Epithelial cell of proximal tubule (primary cell): Measurements from ENCODE around the gene ABAT. TPM values are rescaled to one million over a fixed set of nuclear protein-coding genes. Genes with fewer than 3 reads are reported as not detected.

Source experiments
- DNase-seq: peaks from one replicate; pipeline ENCODE4 v3.0.0-alpha.2; 2011; ENCODE audit warnings: low read depth
- H3K4me3 ChIP-seq: 2 replicates; pipeline ENCODE4 v1.5.1; 2011; ENCODE audit warnings: low read depth, mild to moderate bottlenecking, low read length
- total RNA-seq: library from RNA; depleted of rRNA; stranded (reverse); fragments of >200 nt; gene quantifications from 2 replicates; pipeline ENCODE4 v1.2.3, GENCODE V29; 2015
- TF ChIP-seq, protein P1 (sequence below): conservative IDR thresholded peaks from 2 replicates; pipeline ENCODE4 v1.5.1; 2012; ENCODE audit warnings: low read depth, mild to moderate bottlenecking, low read length

Gene ABAT
- total RNA-seq, 1 donor from 2014 or later = 3.9 TPM

DNA sequence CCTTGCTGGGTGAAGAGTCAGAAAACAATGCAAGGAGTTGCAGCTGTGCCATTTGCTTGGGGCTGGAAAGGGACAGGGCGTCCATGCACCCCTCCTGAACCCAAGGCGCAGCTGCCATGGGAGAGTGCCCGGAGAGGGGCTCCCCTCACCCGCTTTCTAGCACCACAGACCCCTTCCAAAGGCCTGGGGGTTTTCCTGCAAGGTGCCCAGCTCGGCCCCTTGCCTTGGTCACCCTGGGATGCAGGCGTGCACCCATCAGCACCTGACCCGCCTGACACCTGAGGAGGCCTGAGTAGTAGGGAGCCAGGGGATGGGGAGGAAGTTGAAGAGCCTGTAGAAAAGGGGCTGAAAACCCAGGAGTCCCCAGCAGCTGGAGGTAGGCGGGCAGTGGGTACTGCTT is 92.8 kb downstream of the ABAT start:
- no peak overlapping the region for H3K4me3 ChIP-seq
- DNase-seq = no peak
- TF ChIP-seq, protein P1, sequence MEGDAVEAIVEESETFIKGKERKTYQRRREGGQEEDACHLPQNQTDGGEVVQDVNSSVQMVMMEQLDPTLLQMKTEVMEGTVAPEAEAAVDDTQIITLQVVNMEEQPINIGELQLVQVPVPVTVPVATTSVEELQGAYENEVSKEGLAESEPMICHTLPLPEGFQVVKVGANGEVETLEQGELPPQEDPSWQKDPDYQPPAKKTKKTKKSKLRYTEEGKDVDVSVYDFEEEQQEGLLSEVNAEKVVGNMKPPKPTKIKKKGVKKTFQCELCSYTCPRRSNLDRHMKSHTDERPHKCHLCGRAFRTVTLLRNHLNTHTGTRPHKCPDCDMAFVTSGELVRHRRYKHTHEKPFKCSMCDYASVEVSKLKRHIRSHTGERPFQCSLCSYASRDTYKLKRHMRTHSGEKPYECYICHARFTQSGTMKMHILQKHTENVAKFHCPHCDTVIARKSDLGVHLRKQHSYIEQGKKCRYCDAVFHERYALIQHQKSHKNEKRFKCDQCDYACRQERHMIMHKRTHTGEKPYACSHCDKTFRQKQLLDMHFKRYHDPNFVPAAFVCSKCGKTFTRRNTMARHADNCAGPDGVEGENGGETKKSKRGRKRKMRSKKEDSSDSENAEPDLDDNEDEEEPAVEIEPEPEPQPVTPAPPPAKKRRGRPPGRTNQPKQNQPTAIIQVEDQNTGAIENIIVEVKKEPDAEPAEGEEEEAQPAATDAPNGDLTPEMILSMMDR = no peak

DNA sequence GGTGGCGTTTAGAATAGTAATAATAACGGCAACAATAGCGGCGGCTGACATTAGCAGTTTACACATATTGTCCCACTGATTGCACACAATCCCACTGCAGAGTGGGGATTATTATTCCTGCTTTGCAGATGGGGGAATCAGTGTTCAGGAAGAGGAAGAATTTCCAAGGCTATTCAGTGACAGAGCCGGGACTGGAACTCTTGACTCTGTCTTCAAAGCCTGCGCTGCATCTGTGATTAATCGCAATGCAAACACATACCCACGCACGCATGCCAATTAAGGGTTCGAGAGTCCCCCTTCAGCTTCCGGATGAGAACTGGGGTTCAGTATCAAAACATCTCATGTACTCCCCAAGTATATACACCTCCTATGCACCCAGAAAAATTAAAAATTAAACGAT is 93.9 kb downstream of the ABAT start:
- DNase-seq = no peak
- no peak overlapping the region for H3K4me3 ChIP-seq
- TF ChIP-seq, protein P1 = no peak

DNA sequence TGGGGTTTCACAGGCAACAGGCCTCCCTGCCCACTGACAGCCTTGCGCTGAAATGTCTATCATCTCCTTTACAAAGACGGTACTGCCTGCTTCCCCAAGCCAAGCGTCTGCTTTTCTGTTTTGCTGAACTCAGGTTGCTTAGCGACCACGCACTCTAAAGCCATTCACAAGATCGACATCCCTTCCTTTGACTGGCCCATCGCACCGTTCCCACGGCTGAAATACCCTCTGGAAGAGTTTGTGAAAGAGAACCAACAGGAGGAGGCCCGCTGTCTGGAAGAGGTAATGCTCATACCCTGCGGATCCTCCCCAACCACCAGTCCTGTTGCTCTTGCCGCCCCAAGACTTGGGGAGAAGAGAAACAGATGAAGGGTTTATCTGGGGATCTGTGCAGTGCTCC is 94.3 kb downstream of the ABAT start:
- DNase-seq = no peak
- TF ChIP-seq, protein P1 = no peak

DNA sequence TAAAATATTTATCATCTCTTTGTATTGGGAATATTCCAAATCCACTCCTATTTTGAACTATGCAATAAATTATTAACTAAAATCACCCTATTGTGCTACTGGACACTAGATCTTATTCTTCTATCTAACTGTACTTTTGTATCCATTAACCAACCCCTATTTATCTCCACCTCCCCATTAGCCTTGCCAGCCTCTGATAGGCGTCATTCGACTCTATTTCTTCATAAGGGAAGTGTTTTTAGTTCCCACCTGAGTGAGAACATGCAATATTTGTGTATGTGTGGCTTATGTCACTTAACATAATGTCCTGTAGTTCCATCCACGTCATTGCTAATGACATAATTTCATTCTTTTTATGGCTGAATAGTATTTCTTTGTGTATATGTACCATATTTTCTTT is 99.1 kb downstream of the ABAT start:
- DNase-seq = no peak
- H3K4me3 ChIP-seq = no peak overlapping the region
- TF ChIP-seq, protein P1 = no peak

More for the DNA sequence above, 94.3 kb downstream of the ABAT start:
- H3K4me3 ChIP-seq = no peak overlapping the region

DNA sequence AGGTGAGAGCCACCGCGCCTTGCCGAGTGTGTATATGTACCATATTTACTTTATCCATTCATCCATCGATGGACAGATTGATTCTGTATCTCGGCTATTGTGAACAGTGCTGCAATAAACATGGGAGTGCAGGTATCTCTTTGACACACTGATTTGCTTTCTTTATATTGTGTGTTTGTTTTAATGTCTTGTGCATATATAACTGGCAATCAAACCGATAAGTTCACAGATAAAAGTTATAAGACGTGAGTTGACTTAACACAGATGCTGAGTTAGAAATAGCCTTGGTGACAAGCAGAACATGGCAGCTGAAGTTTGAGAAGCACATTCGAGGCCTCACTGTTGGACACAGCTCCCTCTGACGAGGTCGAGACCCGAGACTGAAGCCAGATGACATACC is 99.8 kb downstream of the ABAT start:
- TF ChIP-seq, protein P1 = no peak
- no peak for DNase-seq
- no peak overlapping the region for H3K4me3 ChIP-seq

DNA sequence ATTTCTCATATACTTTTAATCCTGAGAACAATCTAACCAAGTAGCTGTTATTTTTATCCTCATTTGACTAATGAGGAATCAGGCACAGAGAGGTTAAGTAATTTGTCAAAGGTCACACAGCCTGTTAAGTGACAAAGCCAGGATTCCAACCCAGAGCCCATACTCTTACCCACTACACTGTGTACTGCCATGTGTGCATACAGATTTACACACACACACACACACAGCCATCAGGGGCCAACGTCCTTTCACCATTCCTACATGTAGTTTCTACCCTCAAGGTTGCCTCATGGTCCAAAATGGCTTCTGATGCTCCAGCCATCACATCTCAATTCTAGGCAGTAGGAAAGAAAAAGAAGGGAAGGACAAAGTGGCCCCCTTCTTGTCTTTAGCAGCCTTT is 100.9 kb downstream of the ABAT start:
- H3K4me3 ChIP-seq = no peak overlapping the region
- no peak for DNase-seq
- TF ChIP-seq, protein P1 = no peak

DNA sequence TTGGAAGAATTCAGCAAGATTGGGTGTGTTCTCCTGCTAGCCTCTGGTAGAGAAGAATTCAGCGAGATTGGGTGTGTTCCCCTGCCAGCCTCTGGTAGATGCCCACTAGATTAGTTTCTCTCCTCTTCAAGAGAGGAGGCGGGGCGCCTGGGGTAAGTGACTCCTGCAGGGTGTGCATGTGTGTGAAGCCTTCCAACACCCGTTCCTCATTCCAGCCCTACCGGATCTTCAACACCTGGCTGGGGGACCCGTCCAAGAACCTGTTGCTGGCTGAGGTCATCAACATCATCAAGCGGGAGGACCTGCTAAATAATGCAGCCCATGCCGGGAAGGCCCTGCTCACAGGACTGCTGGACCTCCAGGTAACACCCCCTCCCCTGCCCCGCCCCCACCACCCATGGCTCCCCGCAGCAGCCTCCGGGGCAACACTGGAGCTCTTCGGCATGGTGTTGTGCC is 101.7 kb downstream of the ABAT start:
- TF ChIP-seq, protein P1 = no peak
- no peak for DNase-seq
- H3K4me3 ChIP-seq = no peak overlapping the region
